ENCODE data around the gene ADRA2C. TPM values are rescaled to one million over a fixed set of nuclear protein-coding genes. Genes with fewer than 3 reads are reported as not detected.

The ADRA2C gene
- total RNA-seq, 3 donors from 2014 or later: 1.6 to 6.9 (median 3.5) TPM

GRCh38 chr4:3759236-3759635 lies 6.9 kb upstream of the ADRA2C start:
- DNase-seq (ENCODE audit: low spot score in 2 of 2): no peak
- TF ChIP-seq POLR2AphosphoS5 (IDR thresholded peaks at IDR 0.05) (no peak), POLR2A (IDR thresholded peaks at IDR 0.05) (no peak)
- TF ChIP-seq, protein P1, sequence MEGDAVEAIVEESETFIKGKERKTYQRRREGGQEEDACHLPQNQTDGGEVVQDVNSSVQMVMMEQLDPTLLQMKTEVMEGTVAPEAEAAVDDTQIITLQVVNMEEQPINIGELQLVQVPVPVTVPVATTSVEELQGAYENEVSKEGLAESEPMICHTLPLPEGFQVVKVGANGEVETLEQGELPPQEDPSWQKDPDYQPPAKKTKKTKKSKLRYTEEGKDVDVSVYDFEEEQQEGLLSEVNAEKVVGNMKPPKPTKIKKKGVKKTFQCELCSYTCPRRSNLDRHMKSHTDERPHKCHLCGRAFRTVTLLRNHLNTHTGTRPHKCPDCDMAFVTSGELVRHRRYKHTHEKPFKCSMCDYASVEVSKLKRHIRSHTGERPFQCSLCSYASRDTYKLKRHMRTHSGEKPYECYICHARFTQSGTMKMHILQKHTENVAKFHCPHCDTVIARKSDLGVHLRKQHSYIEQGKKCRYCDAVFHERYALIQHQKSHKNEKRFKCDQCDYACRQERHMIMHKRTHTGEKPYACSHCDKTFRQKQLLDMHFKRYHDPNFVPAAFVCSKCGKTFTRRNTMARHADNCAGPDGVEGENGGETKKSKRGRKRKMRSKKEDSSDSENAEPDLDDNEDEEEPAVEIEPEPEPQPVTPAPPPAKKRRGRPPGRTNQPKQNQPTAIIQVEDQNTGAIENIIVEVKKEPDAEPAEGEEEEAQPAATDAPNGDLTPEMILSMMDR (IDR thresholded peaks at IDR 0.05): no peak
- intact Hi-C loops (cut with DNase I; ENCODE audit: low total_unique reads): no loop called here

DNA sequence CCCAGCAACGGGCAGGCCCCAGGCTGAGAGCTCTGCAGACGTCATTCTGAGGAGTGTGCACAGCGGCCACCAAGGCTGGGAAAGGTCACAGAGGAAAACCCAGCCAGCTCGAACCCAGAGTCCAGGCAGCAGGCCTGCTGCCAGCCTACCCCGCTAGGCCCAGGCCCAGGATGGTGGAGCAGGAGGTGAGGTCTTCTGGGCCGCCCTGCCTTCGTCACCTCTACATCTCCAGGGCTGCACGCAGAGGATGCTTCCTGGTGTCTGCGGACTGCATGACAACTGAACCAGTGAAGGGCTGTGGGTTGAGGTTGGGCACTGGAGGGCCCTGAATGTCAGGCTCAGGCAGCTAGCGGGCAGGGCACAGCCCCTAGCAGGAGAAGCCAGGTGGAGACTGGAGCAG lies 5.8 kb upstream of the ADRA2C start:
- intact Hi-C loops (cut with DNase I; ENCODE audit: low total_unique reads): no loop called here
- no peaks in the 10 kb centered on the region for H3K4me1 ChIP-seq

More at GRCh38 chr4:3759236-3759635, 6.9 kb upstream of the ADRA2C start:
- Histone ChIP-seq H3K4me1 (no peaks in the 10 kb centered on the region), H3K27me3 (peaks cover 0 to 16% of the 10 kb centered on the region in 2 donors), H3K4me3 (no peak overlapping the region), H3K36me3 (no peaks in the 10 kb centered on the region), H3K9me3 (peaks cover 0 to 6% of the 10 kb centered on the region in 2 donors), H3K27ac (no peak overlapping the region)

DNA sequence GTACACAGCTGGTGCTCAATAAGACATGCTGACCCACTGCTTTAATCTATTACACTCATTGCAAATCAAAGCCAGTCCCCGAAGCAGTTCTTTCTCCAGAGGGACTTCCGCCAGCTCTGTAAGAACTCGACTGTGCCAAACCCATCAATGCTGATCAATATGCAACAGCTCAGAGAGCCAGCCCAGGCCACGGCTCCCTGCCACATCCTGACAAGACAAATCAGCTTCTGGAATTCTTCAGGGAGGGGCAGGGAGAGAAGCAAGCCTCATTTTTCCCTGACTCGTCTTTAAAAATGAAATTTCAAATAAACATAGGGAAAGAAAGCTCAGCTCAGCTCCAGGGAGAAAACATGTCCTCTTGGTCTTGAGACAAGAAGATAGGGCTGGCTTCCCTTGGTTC lies 5.3 kb upstream of the ADRA2C start:
- Histone ChIP-seq H3K9me3 (peaks cover 0 to 6% of the 10 kb centered on the region in 2 donors), H3K4me1 (no peaks in the 10 kb centered on the region), H3K4me3 (no peak overlapping the region), H3K27ac (no peak overlapping the region), H3K27me3 (peaks cover 0 to 16% of the 10 kb centered on the region in 2 donors), H3K36me3 (no peaks in the 10 kb centered on the region)
- DNase-seq (ENCODE audit: low spot score in 2 of 2): no peak
- intact Hi-C loops (cut with DNase I; ENCODE audit: low total_unique reads): no loop called here
- TF ChIP-seq POLR2AphosphoS5 (IDR thresholded peaks at IDR 0.05) (no peak), POLR2A (IDR thresholded peaks at IDR 0.05) (no peak)
- TF ChIP-seq, protein P1 (IDR thresholded peaks at IDR 0.05): no peak

More for the DNA sequence above, 5.8 kb upstream of the ADRA2C start:
- H3K9me3 ChIP-seq: peaks cover 0 to 6% of the 10 kb centered on the region in 2 donors
- H3K36me3 ChIP-seq: no peaks in the 10 kb centered on the region
- no peak for TF ChIP-seq POLR2A (IDR thresholded peaks at IDR 0.05)
- TF ChIP-seq, protein P1 (IDR thresholded peaks at IDR 0.05): no peak
- no peak for TF ChIP-seq POLR2AphosphoS5 (IDR thresholded peaks at IDR 0.05)
- DNase-seq (ENCODE audit: low spot score in 2 of 2): no peak
- no peak overlapping the region for H3K4me3 ChIP-seq
- no peak overlapping the region for H3K27ac ChIP-seq
- peaks cover 0 to 16% of the 10 kb centered on the region in 2 donors for H3K27me3 ChIP-seq

- Histone ChIP-seq H3K9me3 (no peaks in the 10 kb centered on the region), H3K27me3 (peaks cover 0 to 16% of the 10 kb centered on the region in 2 donors), H3K27ac (no peak overlapping the region), H3K4me1 (no peaks in the 10 kb centered on the region), H3K4me3 (no peak overlapping the region), H3K36me3 (no peaks in the 10 kb centered on the region)
- TF ChIP-seq, protein P1 (IDR thresholded peaks at IDR 0.05): no peak
- TF ChIP-seq POLR2AphosphoS5 (IDR thresholded peaks at IDR 0.05): no peak
- no peak for TF ChIP-seq POLR2A (IDR thresholded peaks at IDR 0.05)
- DNase-seq (ENCODE audit: low spot score in 2 of 2): no peak
- intact Hi-C loops (cut with DNase I; ENCODE audit: low total_unique reads): no loop called here
Observed at GRCh38 chr4:3762264-3762663, 3.9 kb upstream of the ADRA2C start.

DNA sequence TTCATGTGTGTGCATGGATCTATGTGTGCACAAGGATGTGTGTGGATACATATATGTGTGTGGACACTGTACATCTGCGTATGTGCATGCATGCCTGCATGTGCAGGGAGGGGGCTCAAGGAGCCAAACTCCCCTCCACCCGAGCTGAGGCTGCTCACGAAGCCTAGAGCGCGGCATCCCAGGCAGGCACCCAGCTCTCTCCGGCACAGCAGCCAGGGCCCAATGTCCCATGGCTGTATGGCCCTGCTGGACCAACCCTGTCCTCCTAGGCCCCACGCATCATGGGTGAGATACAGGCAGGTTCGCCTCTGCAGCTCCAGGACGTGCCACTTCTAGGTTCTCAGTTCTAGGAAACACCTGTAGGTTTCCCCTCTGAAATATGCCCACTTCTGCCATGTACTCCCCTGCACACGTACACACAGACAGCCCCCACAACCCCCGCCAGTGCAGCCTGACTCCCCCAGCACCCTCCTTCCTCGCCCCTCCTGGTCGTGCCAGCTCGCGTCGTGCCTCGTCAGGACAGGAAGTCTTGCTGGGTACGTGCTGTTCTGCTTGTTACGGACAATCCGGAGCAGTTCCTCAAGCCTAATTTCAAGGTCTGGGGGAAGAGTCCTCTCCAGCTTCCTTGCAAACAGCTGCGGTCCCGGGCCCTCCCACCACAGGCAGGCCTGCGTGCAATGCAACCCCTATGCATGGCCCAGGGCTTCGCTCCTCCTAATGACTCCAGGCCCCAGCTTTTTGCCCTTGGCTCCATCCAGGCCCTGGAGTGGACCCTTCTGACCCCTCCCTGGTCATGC lies 3.2 kb upstream of the ADRA2C start:
- Histone ChIP-seq H3K36me3 (no peaks in the 10 kb centered on the region), H3K9me3 (no peaks in the 10 kb centered on the region), H3K4me1 (no peaks in the 10 kb centered on the region), H3K27ac (no peak overlapping the region), H3K4me3 (no peak overlapping the region), H3K27me3 (peaks cover 0 to 21% of the 10 kb centered on the region in 2 donors)
- intact Hi-C loops (cut with DNase I; ENCODE audit: low total_unique reads): no loop called here
- no peak for DNase-seq (ENCODE audit: low spot score in 2 of 2)
- TF ChIP-seq POLR2AphosphoS5 (IDR thresholded peaks at IDR 0.05) (no peak), POLR2A (IDR thresholded peaks at IDR 0.05) (no peak)
- TF ChIP-seq, protein P1 (IDR thresholded peaks at IDR 0.05): no peak
